Stimulated activated naive CD4-positive, alpha-beta T cell treated with Interleukin-2 at 50 U/mL for 16 hours (primary cell): Measurements from ENCODE around the gene CLN6.
"Not testable (repeated sequence)": the region's sequence is repeated elsewhere in the genome, so short reads cannot be mapped to it uniquely, and the experiment has no call there.

Source experiments
- DNase-seq: peaks from one replicate; lab custom pipeline; 2025; lab: John Stamatoyannopoulos, UW

Gene CLN6

DNA sequence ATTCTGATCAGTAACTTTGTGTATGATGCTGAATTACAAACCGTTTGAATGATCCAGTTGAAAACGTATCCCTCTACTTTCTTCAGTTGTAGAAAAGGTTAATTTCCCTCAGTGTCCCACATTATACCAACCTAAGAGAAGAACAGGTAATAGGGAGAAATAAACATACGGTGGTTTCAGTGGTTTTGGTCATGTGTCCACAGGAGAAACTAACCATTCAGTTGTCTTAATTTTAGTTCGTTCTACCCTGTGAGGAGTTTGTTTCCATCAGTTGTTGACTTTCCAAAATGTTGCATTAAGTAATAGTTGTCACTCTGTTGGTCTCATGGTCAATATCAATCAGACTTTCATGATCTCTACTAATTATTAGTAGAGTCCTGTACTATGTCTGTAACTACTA is 39.5 kb downstream of the CLN6 start:
- no peak for DNase-seq

GRCh38 chr15:68188647-68189046 is 40.9 kb downstream of the CLN6 start:
- no peak for DNase-seq

- no peak for DNase-seq
These were observed 42.0 kb downstream of the CLN6 start for GRCh38 chr15:68187559-68187958.

- DNase-seq, result no peak
These were observed 42.7 kb downstream of the CLN6 start for GRCh38 chr15:68186671-68187397.

DNA sequence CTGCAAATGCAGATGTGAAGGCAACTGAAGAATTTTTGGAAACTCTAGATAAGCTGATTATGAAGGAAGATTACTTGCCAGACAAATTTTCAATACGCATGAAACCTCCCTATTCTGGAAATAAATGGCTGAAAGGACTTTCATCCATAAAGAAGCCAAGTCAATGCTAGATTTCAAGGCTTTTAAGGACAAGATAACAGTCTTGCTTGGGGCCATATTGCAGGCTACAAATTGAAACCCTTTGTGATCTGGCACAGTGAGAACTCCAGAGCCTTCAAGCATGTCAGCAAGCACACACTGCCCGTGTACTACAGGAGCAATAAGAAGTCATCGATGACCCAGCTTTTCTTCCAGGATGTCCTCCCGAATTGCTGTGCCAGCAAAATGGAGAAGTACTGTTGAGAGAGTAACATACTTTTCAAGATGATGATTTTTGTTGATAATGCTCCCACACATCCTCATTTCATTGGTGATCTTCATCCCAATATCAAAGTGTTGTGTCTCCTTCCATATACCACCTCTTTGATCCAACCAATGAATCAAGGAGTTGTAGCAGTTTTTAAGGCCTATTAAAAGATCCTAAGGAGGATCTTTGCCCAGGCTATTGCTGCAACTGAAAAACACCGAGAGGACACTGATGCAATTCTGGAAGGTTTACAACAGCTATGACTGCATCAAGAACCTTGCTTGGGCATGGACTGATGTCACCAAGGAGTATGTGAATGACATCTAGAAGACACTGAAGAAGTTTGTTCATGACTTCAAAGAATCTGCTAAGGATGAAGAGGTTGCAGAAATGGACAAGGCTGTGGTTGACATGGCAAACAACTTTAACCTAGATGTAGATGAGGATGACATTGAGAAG is 44.7 kb downstream of the CLN6 start:
- DNase-seq, result no peak

DNA sequence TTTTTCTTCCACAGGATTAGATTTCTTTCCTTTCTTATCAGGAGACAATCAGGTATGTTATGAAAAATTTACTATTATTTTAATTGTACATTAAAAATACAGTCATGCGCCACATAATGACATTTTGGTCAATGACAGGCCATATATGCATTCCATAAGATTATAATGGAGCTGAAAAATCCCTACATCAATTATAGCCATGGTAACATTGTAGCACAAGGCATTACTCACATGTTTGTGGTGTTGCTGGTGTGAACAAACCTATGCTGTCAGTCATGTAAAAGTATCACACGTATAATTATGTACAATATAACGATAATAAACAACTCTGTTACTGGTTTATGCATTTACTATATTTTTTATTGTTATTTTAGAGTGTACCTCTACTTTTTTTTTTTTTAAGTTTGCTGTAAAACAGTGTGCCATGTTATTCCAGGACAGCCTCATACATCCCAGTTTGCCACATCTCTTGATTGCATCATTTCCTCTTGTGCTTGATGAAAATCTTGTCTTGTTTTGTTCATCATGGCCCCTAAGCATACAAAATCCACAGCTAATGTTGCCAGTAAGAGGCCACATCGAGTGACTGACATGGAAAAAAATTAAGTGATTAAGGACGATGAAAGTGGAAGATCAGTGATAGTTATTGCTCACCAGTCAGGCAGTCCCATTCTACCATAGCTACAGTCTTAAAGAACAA is 45.8 kb downstream of the CLN6 start:
- no peak for DNase-seq

DNA sequence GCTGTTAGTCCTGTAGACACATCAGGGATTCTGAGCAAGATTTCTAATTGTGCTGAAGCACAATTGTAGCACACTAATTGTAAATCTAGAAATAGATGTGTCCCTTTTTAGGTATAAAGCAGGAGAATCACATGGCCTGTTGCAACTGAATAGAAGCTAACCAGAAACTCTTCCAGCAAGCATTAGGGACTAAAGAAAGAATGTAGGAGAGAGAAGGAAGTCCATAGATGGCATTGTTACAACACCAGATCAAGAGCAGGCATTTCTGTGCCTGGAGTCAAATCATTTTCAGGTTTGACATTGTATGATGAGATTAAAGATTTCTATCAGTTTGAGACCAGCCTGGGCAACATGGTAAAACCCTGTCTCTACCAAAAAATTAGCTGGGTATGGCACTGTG is 51.8 kb downstream of the CLN6 start:
- DNase-seq, result no peak

DNA sequence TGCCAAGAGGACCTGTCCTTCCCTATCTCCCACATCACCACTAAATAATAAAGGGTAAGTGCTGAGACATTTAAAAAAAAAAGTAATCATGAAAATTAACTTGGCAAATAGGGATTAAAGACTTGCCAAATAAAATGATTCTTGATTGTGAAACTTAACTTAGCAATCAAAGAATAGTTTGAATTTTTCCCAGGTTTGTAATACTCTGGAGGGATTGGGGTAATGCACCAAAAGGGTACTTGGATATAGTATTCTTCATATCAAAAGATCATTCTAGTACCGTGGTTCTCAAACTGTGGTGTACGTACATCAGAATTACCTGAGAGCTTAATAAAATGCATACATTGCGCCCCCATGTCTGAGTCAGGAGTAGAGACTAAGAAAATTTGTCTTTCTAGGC is 52.9 kb downstream of the CLN6 start:
- no peak for DNase-seq

DNA sequence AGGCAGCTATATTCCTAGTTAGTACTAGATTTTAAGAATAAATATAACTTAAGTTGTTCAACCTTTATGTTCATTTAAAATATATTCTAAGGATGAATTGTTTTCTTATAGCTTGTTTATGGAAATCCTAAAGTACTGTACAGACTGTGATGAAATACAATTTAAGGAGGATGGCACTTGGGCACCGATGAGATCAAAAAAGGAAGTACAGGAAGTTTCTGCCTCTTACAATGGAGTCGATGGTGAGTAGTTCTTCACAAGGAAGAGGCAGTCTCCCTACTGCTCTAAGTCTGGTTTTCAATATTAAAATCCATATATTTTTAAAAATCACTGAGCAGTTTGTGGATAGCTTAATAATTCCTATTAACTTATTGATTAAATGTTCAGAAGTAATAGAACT is 54.0 kb downstream of the CLN6 start:
- no peak for DNase-seq

- DNase-seq, result no peak
These were observed 56.4 kb downstream of the CLN6 start for GRCh38 chr15:68173119-68173518.

- DNase-seq, result not testable (repeated sequence)
These were observed 57.5 kb downstream of the CLN6 start for GRCh38 chr15:68172037-68172436.

DNA sequence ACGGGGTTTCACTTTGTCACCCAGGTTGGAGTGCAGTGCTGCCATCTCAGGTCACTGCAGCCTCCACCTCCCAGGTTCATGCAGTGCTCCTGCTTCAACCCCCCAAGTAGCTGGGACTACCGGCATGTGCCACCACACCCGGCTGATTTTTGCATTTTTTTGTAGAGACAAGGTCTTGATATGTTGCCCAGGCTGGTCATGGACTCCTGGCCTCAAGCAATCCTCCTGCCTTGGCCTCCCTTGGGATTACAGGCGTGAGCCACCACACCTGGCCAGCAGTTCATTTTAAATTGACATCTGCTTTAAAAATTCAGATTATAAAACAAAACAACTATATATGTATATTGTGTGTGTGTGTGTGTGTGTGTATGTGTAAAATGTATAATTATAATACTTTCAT is 62.7 kb downstream of the CLN6 start:
- DNase-seq, result no peak

GRCh38 chr15:68163191-68163590 is 66.3 kb downstream of the CLN6 start:
- DNase-seq, result no peak

- no peak for DNase-seq
These were observed 71.4 kb downstream of the CLN6 start for GRCh38 chr15:68158046-68158628.

DNA sequence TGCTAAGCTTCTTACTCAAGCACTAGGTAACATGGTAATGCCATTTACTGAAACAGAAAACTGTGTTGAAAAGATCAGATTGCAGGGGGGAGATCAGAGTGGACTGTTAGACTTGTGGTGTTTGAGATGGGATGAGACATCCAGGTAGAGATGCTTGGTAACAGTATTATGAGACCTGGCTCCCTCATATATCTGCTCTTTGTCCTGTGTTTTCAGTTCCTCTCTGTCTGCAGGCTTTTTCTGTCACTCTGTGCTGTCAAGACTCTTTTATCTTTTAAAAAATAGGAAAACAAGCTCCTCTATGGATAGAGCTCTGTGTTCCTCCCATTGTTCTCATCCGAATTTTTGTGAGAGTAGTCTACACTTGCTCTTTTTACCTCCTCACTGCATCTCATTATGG is 72.5 kb downstream of the CLN6 start:
- DNase-seq, result no peak
